GM21390 (cell line): ENCODE data around the gene TSPAN32.

Experiments
- ATAC-seq: cut with Tn5 transposase; IDR thresholded peaks from one replicate; pipeline ENCODE4 v1.9.1; 2021; ENCODE audit not compliant: unreplicated experiment

The TSPAN32 gene

GRCh38 chr11:2302896-2303626 is 1.2 kb downstream of the TSPAN32 start:
- no peak for ATAC-seq

GRCh38 chr11:2303627-2304505 is 2.1 kb downstream of the TSPAN32 start:
- no peak for ATAC-seq

- no peak for ATAC-seq
These were observed 2.8 kb downstream of the TSPAN32 start for GRCh38 chr11:2304506-2305139.

GRCh38 chr11:2305140-2305778 is 3.4 kb downstream of the TSPAN32 start:
- ATAC-seq = no peak

- ATAC-seq = no peak
These were observed 4.1 kb downstream of the TSPAN32 start for GRCh38 chr11:2305788-2306451.

- ATAC-seq = no peak
These were observed 4.6 kb downstream of the TSPAN32 start for GRCh38 chr11:2306452-2306823.

- ATAC-seq = no peak
These were observed 5.2 kb downstream of the TSPAN32 start for GRCh38 chr11:2306877-2307500.

- no peak for ATAC-seq
These were observed 5.9 kb downstream of the TSPAN32 start for GRCh38 chr11:2307501-2308331.

GRCh38 chr11:2308713-2309112 is 6.9 kb downstream of the TSPAN32 start:
- no peak for ATAC-seq

- ATAC-seq = no peak
These were observed 7.6 kb downstream of the TSPAN32 start for GRCh38 chr11:2309251-2310072.

GRCh38 chr11:2310073-2310785 is 8.4 kb downstream of the TSPAN32 start:
- ATAC-seq = no peak

GRCh38 chr11:2310786-2311352 is 9.1 kb downstream of the TSPAN32 start:
- ATAC-seq = no peak

- no peak for ATAC-seq
These were observed 9.7 kb downstream of the TSPAN32 start for GRCh38 chr11:2311353-2312133.

GRCh38 chr11:2312232-2313042 is 10.6 kb downstream of the TSPAN32 start:
- no peak for ATAC-seq

GRCh38 chr11:2313051-2313951 is 11.5 kb downstream of the TSPAN32 start:
- ATAC-seq = no peak
